ENCODE data around the gene GJA5. TPM values are rescaled to one million over a fixed set of nuclear protein-coding genes. Genes with fewer than 3 reads are reported as not detected.

The GJA5 gene
- total RNA-seq, 3 donors from 2014 or later, result 3.7 to 34.1 (median 4.2) TPM

GRCh38 chr1:147729315-147729714 is 31.1 kb downstream of the GJA5 start:
- Histone ChIP-seq H3K9me3 (no peaks in the 10 kb centered on the region), H3K36me3 (no peaks in the 10 kb centered on the region), H3K4me1 (no peaks in the 10 kb centered on the region), H3K27me3 (no peaks in the 10 kb centered on the region), H3K4me3 (no peak overlapping the region), H3K27ac (no peak overlapping the region)
- intact Hi-C loops (cut with DNase I; ENCODE audit: low total_unique reads), result no loop called here
- DNase-seq (ENCODE audit: low spot score in 2 of 2), result no peak
- TF ChIP-seq POLR2A (IDR thresholded peaks at IDR 0.05) (no peak), POLR2AphosphoS5 (IDR thresholded peaks at IDR 0.05) (no peak)
- TF ChIP-seq, protein P1, sequence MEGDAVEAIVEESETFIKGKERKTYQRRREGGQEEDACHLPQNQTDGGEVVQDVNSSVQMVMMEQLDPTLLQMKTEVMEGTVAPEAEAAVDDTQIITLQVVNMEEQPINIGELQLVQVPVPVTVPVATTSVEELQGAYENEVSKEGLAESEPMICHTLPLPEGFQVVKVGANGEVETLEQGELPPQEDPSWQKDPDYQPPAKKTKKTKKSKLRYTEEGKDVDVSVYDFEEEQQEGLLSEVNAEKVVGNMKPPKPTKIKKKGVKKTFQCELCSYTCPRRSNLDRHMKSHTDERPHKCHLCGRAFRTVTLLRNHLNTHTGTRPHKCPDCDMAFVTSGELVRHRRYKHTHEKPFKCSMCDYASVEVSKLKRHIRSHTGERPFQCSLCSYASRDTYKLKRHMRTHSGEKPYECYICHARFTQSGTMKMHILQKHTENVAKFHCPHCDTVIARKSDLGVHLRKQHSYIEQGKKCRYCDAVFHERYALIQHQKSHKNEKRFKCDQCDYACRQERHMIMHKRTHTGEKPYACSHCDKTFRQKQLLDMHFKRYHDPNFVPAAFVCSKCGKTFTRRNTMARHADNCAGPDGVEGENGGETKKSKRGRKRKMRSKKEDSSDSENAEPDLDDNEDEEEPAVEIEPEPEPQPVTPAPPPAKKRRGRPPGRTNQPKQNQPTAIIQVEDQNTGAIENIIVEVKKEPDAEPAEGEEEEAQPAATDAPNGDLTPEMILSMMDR (IDR thresholded peaks at IDR 0.05), result no peak

DNA sequence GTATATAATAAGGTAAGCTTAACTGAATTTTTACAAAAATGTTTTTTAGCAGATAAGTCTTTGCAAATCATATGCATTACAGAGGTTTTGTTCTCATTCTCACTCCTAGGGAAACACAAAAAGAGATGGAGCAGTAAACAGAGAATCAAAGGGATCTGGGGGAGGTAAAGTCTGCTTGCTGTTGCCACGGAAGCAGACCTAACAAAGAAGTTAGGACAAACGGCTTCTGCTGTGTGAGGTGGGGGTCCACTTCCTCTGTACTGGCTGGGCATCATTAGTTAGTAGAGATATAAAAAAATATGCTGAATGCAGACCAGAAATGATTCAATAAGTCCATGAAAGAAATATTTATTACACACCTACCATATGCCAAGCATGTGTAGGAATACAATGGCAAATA is 34.2 kb downstream of the GJA5 start:
- TF ChIP-seq POLR2A (IDR thresholded peaks at IDR 0.05), result no peak
- TF ChIP-seq POLR2AphosphoS5 (IDR thresholded peaks at IDR 0.05), result no peak
- TF ChIP-seq, protein P1 (IDR thresholded peaks at IDR 0.05), result no peak
- Histone ChIP-seq H3K27ac (no peak overlapping the region), H3K4me3 (no peak overlapping the region), H3K4me1 (no peaks in the 10 kb centered on the region), H3K27me3 (no peaks in the 10 kb centered on the region), H3K9me3 (no peaks in the 10 kb centered on the region), H3K36me3 (no peaks in the 10 kb centered on the region)
- intact Hi-C loops (cut with DNase I; ENCODE audit: low total_unique reads), result no loop called here
- DNase-seq (ENCODE audit: low spot score in 2 of 2), result no peak

DNA sequence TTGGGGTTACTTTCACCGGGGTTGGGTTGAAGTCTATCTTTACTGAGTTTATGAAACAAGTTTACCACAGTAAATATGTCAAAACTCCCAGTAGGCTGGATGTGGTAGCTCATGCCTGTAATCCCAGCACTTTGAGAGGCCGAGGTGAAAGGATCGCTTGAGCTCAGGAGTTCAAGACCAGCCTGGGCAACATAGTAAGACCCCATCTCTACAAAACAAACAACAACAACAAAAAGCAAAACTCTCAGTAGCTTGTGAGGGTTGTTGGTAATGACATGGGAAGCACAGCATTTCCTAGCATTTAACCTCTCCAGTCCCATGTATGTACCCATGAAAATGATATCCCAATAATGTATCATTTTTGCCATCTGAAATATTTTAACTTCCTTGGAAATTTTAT is 34.7 kb downstream of the GJA5 start:
- Histone ChIP-seq H3K27me3 (no peaks in the 10 kb centered on the region), H3K9me3 (no peaks in the 10 kb centered on the region), H3K36me3 (no peaks in the 10 kb centered on the region), H3K4me1 (no peaks in the 10 kb centered on the region), H3K4me3 (no peak overlapping the region), H3K27ac (no peak overlapping the region)
- DNase-seq (ENCODE audit: low spot score in 2 of 2), result no peak
- TF ChIP-seq POLR2AphosphoS5 (IDR thresholded peaks at IDR 0.05) (no peak), POLR2A (IDR thresholded peaks at IDR 0.05) (no peak)
- TF ChIP-seq, protein P1 (IDR thresholded peaks at IDR 0.05), result no peak
- intact Hi-C loops (cut with DNase I; ENCODE audit: low total_unique reads), result no loop called here

GRCh38 chr1:147723691-147724323 is 36.6 kb downstream of the GJA5 start:
- H3K27me3 ChIP-seq, result no peaks in the 10 kb centered on the region
- no peaks in the 10 kb centered on the region for H3K4me1 ChIP-seq
- H3K27ac ChIP-seq, result no peak overlapping the region
- H3K36me3 ChIP-seq, result no peaks in the 10 kb centered on the region
- DNase-seq (ENCODE audit: low spot score in 2 of 2), result no peak
- no peaks in the 10 kb centered on the region for H3K9me3 ChIP-seq
- H3K4me3 ChIP-seq, result no peak overlapping the region
- intact Hi-C loops (cut with DNase I; ENCODE audit: low total_unique reads), result no loop called here
- no peak for TF ChIP-seq POLR2AphosphoS5 (IDR thresholded peaks at IDR 0.05)
- no peak for TF ChIP-seq POLR2A (IDR thresholded peaks at IDR 0.05)
- TF ChIP-seq, protein P1 (IDR thresholded peaks at IDR 0.05), result peak; percentile 15 to 47 (median 29)

GRCh38 chr1:147722124-147722523 is 38.3 kb downstream of the GJA5 start:
- Histone ChIP-seq H3K9me3 (no peaks in the 10 kb centered on the region), H3K27me3 (no peaks in the 10 kb centered on the region), H3K4me1 (no peaks in the 10 kb centered on the region), H3K36me3 (no peaks in the 10 kb centered on the region), H3K4me3 (no peak overlapping the region), H3K27ac (no peak overlapping the region)
- DNase-seq (ENCODE audit: low spot score in 2 of 2), result no peak
- intact Hi-C loops (cut with DNase I; ENCODE audit: low total_unique reads), result no loop called here
- no peak for TF ChIP-seq POLR2AphosphoS5 (IDR thresholded peaks at IDR 0.05)
- no peak for TF ChIP-seq POLR2A (IDR thresholded peaks at IDR 0.05)
- TF ChIP-seq, protein P1 (IDR thresholded peaks at IDR 0.05), result no peak

All from breast epithelium (tissue), 4 donors.